Hindlimb muscle (tissue), 1 donor: ENCODE measurements around the gene ANKRD33B. TPM values are rescaled to one million over a fixed set of nuclear protein-coding genes. Genes with fewer than 3 reads are reported as not detected.
A peak's percentile ranks its signal among the peaks of the same experiment; 100 is the strongest.

Source experiments
- DNase-seq: peaks from one replicate; pipeline ENCODE4 v3.0.0-alpha.2; 2013
- polyA plus RNA-seq: library from polyadenylated mRNA; unstranded; fragments of 120-200 nt; gene quantifications from one replicate; pipeline ENCODE4 v1.2.1, GENCODE V29; 2013; ENCODE audit not compliant: insufficient read length

The ANKRD33B gene
- polyA plus RNA-seq, 1 donor = 2.5 TPM

DNA sequence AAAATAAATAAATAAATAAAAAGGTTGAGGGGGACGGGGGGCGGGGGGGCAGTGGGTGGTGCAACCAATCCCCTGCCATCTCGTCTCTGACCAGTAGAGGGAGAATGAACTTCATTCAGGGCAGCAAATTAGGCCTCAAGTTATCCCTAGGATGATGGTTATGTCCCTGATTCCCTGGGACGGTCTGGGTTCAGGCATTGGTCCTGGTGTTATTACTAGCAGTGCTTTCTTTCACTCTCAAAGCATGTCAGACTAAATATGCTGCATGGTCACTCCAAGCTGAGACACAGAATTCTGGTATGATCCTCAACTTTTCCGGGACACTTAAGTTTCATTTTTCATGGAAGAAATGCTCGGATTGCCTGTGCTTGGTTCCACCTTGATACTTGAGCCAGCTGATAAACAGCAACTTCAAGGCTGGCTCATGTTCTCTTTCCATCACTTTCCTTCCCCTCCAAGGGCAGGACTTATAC lies 137.7 kb downstream of the ANKRD33B start:
- peak; percentile 34 for DNase-seq

DNA sequence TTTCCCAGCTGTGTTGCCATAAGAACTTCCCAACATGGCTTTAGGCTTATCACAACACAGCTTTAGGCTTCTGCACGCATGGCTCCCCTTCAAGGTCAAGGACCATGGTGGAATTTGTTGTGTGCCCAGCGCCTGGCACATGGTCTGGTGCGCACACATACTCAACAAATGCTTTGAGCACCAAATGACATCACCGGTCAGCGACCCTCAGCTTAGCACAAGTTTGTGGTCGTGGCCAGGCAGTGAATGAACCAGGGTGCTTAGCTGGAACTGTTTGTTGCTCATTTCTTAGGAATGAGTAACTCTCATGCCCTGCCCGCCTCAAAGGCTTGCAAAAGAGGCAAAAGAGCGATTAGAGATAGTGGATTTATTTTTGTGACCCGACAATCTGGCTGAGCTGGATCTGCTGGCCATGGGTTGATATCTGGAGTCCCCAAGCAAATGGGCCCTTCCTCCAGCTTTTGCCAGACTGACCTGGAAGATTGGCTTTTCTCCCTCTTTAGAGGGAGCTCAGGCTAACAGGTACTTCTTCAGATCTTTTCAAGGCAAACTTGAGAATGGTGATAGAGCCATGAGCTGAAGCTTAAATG lies 138.3 kb downstream of the ANKRD33B start:
- no peak for DNase-seq

DNA sequence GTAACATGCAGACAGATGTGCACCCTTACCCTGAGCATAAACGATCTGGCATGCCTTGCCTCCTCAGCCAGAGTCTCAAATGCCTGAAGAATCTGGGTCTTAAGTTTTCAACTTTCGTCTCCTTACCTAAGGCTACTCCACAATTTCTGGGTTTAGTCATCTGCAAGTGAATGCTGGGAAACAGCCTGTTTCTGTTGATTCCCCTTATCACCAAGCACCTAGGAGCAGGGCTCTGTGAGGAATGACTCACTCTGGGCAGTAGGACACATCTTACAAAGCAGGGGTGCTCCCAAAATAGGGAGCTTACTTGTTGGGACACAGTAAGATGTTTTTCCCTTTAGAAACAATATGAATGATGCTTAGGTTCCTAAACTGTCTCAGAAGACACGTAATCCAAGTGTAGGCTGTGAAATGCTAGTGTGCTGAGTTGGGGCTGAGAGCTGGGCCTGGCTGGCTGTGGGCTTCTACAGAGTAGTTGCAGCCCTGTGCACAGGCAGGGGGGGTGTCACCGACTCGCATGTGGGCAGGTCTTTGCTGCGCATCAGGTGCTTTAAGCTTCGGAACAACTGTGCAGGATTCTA lies 139.1 kb downstream of the ANKRD33B start:
- no peak for DNase-seq

DNA sequence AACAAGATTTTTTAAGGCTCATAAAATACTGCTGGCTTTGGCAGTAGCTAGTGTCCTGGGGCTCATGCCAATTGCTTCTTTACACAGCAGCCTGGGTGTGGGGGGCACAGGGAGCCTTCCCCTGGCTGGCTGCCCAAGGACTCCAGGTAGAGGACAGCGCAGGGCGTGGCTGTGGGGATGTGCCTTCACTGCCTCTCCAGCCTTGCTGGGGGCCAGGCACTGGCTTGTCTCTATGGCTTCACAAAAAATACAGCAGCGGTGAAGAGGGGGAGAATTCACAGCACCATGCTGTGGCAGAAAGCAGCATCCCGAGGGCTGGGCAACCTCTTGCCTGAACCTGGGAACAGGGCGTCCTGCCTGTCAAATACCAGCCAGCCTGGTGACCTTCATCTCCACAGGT lies 139.8 kb downstream of the ANKRD33B start:
- DNase-seq = no peak

DNA sequence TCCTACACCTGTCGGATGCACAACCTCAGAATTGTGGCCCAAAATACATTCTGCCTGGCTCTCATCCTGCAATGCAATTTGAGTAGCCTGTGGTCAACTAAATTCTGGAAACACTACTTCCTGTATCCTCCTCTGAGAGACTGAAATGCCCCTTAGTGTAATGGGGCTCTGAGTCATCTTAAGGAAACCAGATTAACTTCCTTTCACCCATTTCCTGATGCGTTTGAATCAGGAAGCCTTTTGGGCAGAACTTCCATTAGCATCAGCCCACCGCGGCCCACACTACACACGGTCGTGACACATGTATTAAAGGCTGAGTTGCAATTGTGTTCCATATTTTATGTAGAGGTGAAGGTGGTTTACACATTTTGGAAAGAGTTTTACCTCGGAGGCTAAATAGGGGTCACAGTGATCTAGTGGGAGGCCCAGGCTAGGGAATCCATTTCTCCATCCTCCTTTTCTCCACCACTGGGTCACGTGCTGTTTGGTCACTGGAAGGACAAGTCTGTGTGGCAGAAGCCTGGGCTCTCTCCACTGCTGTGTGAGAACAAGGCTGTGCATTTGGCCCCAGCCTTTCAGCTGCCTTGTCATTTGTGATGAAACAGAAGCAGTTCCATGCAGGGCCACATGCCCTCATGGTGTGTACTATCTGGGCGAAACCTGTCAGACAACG lies 141.2 kb downstream of the ANKRD33B start:
- no peak for DNase-seq

DNA sequence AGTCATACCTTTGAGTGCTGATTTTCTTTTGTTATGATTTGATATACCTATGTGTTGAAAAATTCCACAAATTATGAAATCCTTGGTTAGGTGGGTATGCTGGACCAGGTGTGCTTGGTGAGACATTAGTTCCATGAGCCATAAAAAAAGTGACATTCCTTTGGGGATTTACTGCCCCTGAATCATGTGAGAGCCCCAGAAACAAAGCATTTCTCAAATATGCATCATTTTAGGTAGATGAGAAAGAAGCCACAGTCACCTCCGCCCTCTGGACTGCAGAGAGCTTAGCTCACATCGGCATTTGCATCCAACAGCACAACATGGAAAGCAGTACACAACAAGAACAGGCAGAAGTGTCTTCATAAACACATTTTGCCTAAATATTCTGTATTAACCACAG lies 141.9 kb downstream of the ANKRD33B start:
- no peak for DNase-seq

DNA sequence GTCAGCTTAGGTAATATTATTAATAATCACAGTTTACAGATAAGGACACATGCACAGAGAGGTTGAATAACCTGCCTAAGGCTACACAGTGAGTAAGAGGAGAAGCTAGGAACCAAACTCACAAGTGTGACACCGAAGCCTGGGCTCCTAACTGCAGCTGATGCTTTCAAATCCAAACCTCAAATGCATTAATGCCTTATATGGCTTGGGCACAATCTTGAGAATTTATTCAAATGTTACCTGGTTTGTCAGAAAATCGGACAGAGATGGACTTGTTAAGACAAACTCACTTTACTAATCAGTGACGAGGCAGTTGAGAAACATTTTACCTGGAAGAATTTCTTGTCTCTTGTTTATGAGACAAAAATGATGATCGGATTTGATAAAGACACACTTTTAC lies 142.5 kb downstream of the ANKRD33B start:
- no peak for DNase-seq

Other genes starting within 250 kb of the ANKRD33B start
- gene MARCHF6, start 210.4 kb upstream of the ANKRD33B start, polyA plus RNA-seq = 99.4 TPM
- 0.25 TPM for gene ROPN1L, start 122.2 kb upstream of the ANKRD33B start, polyA plus RNA-seq
- 44.5 TPM for gene DAP, start 197.2 kb downstream of the ANKRD33B start, polyA plus RNA-seq